Fibroblast of skin of scalp (primary cell): Measurements from ENCODE around the gene TULP1. TPM values are rescaled to one million over a fixed set of nuclear protein-coding genes. Genes with fewer than 3 reads are reported as not detected.
"Not testable (repeated sequence)": the region's sequence is repeated elsewhere in the genome, so short reads cannot be mapped to it uniquely, and the experiment has no call there.

Experiments used
- DNase-seq: peaks from one replicate; pipeline ENCODE4 v3.0.0-alpha.2; 2013
- polyA plus RNA-seq, 2 experiments: library from polyadenylated mRNA; unstranded; fragments of 120-200 nt; gene quantifications; one replicate each; pipeline ENCODE4 v1.2.1, GENCODE V29; 2013; ENCODE audit not compliant: insufficient read length in 2 of 2

TULP1 gene
- polyA plus RNA-seq (2013, experiment 1 of 2; ENCODE audit: insufficient read length) = 0.17 TPM
- 0.15 TPM for polyA plus RNA-seq (2013, experiment 2 of 2; ENCODE audit: insufficient read length)

DNA sequence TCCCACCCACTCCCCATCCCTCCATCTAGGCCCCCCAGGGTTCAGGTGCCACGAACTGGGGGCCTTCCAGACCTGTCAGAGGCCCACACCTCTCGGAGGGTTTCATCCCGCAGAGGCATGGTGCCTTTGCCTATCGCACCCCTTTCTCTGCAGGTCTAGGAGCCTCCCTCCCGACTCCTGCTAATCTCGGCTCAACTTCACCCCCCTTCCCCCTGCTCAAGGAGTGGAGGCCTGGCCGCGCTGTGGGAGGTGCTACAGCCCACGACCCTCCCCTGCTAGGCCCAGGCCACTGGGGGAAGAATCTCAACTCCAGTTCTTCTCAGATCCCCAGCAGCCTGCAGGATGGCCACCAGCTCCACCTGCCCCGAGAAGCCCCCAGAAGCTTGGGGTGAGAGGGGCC, at the start of gene TULP1:
TSS of gene TULP1 (minus strand) at position 157 of the 400 bp plus-strand sequence. CDS start at position 119, 38 bp downstream.
- no peak for DNase-seq

DNA sequence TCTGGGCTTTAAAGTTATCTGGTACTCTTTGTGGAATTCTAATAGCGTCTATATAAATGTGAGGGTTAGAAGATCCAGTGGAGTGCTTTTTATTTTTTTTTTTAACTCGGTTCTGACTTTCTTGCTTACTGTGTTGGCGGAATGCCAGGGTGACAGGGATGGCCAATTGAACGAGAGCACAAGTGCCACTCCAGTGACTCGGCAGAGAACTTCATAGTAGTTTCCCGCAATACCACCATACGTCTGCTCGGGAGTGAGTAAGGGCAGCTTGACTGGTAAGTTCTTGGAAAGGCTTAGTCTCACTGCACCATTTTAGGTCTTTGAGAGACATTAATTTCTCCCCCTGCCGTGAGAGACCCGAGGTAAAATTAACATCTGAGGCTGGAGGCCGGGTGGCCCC, 49.4 kb upstream of the TULP1 start:
- peak; percentile 29 for DNase-seq

DNA sequence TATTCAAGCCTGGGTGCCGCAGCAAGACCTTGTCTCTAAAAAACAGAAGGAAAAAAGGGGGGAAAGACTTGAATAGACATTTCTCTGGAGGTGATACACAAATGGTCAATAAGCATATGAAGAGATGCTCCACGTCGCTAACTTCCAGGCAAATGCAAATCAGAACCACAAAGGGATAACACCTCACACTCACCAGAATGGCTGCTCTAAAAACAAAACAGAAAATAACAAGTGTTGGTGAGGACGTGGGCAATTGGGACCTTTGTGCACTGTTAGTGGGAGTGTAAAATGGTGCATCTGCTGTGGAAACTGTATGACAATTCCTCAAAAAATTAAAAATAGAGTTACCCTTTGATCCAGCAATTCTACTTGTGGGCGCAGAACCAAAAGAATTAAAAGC, 48.4 kb upstream of the TULP1 start:
- DNase-seq = no peak

DNA sequence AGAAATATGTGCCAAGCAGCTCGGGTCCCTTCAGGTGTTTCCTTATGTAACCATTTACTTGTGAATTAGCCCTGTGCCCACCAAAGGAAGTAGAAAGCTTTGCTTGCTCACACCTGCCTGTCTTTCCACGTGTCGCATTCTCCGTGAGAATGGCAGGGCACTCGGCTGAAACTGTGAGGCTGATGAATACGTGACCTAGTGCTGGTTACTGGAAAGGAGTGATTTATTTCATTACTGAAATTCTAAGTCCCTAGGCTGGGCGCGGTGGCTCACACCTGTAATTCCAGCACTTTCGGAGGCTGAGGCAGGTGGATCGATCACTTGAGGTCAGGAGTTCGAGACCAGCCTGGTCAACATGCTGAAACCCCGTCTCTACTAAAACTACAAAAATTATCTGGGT, 45.9 kb upstream of the TULP1 start:
- no peak for DNase-seq

DNA sequence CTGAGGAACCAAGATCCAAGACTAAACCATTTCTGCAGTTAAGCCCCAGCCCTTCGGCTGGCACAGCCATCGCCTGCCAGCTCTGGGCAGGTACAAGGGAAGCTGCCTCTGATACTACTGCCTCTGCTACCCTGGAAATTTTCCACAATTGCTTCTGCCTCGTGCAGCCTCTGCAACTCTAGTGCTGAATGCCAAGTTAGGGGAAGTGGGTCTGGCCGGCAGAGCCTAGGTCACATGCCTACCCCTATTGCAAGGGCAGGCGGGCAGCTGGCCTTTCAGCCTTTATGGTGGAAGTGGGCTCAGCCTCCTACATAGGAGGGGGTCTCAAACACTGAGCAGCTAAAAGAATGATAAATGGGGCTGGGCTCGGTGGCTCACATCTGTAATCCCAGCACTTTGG, 44.5 kb upstream of the TULP1 start:
- DNase-seq = no peak

DNA sequence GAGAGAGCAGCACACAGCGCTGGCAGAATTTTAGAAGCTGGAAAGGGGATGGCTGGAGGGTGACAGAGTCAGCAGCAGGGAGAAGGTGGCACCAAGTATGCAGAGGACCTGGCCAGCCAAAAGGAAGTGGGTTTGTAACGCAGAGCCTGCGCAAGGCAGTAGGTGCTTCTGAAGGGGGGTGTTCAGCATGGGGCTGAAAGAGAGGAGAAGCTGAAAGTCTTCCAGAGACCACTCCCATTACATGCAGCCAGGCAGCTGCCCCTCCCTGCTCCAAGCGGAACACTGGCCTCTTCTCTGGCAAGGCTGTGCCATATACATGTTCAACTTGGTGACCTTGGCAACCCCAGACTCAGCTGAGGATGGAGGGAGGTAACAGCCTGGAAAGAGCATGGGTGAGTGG, 42.1 kb upstream of the TULP1 start:
- DNase-seq = no peak

DNA sequence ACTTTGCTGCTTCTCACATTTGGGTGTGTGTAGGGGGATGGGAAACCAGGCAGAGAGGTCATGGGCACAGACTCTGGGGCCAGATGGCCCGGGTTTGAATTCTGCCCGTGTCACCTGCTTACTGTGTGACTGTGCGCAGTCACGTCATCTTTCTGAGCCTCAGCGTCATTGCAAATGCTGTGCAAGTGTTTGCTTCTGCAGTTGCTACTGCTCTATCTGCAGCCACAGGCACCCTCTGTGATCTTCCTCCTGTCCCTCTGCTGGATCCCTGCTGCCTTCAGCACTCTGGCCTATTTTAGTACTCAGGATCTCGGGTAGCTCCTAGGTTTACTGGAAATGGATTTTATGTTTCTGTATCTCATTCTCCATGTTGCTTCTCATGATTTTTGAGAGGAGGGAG, 40.6 kb upstream of the TULP1 start:
- DNase-seq = no peak

DNA sequence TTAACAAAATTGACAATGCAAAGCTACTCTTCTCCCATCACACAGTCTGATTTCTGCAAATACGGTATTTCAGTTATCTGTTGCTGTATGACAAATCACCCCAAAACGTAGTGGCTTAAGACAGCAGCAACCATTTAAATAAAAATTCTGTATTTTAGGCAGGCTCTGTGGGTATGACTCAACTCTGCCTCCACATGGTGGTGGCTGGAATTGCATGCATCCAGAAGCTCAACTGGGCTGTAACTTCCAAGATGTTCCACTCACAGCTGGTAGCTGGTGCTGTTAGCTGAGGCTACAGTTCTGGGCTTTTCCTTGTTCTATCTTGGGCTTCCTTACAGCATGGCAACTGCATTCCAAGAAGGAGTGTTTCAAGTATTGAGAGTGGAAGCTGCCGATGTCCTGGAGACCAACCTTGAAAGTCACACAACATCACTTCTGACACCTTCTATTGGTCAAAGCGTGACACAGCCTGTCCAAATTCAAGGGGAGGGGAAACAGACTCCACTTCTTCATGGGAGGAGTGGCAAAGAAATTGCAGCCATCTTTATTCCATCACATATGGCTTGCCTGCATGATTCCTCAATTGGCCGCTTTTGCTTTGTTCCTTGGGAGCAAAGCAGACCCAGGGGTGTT, 39.7 kb upstream of the TULP1 start:
- DNase-seq = peak; percentile 28

DNA sequence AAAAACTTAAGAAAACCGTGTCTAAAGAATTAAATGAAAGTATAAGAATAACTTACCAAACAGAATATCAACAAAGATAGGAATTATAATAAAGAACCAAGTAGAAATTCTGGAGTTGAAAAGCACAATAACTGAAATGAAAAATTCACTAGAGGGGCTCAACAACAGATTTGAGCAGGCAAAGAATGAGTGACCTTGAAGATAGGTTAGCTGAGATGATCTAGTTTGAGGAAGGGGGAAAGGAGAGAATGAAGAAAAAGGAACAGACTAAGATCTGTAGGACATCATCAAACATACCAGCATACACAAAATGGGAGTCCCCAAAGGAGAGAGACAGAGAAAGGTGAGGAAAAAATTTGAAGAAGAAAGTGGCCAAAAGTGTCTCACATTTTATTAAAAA, 37.7 kb upstream of the TULP1 start:
- no peak for DNase-seq

DNA sequence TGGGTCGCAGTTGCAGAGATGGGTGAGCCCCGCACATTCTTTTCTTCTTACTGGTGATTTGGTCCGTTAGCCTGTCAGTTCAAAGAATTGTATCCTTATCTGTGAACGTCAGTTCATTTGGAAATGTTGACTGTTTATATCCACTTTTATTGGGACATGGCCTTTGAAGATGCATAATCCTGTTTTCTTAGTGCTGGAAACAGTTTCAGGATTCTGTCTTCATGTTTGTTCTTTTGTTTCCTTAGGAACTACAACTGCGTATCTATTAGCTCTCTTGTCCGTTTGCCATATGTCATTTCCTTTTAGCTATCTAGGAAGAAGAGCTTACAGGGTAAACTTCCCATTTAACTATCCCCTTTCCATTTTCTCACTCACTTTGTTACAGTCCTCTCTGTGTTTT, 35.0 kb upstream of the TULP1 start:
- no peak for DNase-seq

DNA sequence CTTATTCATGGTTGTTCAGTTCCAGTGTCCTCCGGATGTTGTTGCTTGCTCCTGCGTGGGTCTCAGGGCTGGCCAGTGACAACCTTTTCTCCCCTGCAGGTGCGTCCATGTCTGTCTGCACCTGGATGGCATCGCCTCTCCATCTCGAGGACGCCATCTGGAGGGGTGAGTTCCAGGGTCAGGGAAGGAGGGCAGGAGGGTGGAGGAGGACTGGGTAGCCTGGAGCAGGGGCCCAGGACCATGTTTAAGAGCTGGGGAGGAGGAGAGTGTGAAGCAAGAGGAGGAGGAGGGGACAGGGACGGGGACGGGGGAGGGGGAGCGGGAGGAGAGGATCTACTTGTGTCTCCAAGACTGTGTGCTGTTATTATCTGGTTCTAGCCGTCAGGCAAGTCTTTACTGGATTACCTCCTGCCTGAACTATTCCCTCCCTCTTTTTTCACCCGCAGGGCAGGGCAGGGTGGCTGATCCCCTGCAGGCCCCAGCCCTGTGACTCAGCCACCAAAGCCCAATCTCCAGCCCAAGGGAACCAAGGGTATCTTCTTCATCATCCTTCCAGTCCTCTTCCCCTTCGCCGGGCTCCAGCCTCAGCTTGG, 32.2 kb upstream of the TULP1 start:
- no peak for DNase-seq

DNA sequence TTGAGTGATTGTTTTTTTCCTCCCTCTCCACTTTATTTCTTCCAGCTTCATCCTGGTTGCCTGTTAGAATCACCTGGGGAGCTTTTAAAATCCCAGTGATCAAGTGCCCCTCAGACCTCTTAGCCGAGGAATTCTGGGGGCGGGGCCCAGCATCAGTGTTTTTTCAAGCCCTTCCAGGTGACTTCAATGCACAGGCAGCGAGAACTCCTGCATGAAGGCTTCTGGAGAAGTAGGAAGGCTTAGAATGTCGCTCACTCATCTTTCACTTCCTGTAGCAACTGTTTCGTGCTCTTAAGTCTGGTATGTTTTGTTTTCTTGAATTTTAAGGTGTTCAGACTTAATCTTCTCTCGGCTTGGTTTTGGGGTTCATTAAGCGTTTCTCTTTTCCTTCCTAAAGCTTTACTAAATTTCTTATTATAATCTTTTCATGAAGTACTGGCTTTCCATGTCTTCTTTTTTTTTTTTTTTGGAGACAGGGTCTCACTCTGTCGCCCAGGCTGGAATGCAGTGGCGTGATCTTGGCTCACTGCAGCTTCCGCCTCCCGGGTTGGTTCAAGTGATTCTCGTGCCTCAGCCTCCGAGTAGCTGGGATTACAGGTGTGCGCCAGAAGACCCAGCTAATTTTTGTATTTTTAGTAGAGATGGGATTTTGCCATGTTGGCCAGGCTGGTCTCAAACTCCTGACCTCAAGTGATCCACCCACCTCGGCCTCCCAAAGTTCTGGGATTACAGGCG, 30.9 kb upstream of the TULP1 start:
- no peak for DNase-seq

DNA sequence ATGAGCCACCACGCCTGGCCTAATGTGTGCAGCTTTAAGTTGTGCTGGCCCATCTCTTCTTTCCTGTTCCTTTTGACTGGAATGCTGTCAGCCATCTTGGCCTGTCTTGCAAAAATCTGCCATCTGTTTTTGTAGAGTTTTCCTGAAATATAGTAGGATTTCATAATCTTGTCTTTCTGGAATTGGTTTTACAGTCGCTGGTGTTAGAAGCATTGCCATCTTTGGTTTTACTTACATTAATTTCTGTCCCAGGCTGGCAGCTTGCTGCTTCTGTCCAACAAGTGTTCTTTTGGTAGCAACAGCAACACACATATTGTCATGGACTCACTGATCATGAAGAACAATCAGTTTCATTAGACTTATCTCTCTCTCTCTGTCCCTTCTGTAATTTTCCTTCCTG, 29.1 kb upstream of the TULP1 start:
- DNase-seq = no peak

DNA sequence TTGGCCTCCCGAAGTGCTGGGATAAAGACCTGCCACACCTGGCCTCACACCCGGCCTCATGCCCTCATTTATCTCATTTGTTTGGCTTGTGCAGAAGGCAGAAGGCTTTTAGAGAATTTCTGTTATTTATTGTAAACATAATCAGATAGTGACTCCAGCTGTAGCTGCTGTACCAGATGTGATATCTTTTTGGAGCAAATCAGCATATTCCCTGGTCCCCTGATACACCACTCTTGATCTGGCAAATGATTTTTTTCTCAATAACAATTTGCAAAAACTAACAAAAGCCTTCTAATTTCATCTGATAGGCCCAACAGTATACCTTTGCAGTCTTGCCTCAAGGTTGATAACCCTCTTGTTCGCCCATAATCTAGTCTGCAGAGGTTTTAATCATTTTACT, 26.5 kb upstream of the TULP1 start:
- no peak for DNase-seq

DNA sequence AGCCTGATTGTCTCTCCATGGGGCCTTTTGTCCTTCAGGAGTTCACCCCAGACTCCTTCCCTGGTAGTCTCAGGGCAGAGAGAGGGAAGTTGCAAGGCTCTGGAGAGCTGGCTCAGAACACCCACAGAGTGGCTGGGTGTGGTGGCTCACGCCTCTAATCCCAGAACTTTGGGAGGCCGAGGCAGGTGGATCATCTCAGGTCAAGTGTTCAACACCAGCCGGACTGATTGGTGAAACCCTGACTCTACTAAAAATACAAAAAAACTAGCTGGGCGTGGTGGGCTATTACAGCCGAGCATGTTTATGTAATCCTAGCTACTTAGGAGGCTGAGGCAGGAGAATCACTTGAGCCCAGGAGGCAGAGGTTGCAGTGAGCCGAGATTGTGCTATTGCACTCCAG, 23.2 kb upstream of the TULP1 start:
- DNase-seq = not testable (repeated sequence)

DNA sequence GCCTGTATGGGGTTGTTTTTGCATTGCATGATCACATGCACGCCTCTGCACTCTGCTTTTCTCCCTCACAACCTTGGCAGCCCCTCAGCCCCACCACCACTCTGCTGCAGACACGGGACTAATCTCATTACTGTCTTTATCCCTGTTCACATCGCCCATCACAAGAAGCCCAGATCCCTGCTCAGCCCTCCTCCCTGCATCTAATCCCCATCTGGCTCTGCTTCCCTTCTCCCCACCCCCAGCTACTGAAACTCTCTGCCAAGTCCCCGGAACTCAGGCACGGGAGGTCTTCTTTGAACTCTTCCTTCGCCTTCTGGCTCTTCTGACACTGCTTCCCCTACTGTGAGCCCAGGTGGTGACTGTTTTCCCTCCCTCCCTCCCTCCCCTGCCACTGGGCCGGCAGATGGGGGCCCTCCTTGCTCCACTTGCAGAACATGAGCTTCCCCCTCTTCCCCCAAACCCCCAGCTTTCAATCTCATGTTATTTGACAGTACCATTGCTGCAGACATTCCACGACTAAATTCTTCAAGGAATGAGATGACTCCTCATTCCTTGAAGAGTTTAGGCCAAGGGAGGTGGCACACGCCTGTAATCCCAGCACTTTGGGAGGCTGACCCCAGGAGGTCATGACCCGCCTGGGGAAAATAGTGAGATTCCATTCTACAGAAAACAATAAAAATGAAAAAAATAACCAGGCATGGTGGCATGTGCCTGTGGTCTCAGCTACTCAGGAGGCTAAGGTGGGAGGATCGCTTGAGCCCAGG, 21.9 kb upstream of the TULP1 start:
- peak; percentile 13 for DNase-seq

DNA sequence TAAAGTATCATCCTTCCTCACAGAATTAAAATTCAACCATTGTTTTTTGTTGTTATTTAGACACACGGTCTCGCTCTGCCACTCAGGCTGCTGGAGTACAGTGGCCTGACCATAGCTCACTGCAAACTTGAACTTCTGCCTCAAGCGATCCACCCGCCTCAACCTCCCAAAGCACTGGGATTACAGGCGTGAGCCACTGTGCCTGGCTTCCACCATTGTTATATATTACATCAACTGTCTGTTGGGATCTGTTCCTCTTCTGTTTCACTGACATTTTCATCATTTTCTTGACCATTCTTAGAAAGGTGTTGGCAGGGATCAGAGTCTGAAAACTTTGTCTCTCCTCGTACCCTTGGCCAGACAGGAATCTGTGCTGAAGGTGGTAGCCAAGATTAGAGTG, 21.3 kb upstream of the TULP1 start:
- no peak for DNase-seq

DNA sequence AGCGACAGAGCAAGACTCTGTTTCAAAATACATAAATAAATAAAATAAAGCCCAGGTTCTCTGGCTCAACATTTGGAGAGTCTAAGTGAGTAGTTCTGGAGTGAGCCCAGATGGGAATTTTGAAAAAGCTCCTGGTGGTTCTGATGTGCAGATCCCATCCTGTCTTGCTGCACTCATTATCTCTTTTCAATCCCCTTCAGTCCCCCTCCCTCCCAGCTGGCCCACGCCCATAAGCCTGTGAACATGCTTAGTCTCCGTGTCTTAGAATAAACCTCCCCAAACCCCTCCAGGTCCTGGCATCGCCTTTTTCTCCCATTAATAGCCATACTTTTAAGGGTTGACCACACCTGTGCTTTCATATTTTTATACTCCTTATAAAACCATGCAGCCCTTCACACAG, 19.4 kb upstream of the TULP1 start:
- DNase-seq = no peak

DNA sequence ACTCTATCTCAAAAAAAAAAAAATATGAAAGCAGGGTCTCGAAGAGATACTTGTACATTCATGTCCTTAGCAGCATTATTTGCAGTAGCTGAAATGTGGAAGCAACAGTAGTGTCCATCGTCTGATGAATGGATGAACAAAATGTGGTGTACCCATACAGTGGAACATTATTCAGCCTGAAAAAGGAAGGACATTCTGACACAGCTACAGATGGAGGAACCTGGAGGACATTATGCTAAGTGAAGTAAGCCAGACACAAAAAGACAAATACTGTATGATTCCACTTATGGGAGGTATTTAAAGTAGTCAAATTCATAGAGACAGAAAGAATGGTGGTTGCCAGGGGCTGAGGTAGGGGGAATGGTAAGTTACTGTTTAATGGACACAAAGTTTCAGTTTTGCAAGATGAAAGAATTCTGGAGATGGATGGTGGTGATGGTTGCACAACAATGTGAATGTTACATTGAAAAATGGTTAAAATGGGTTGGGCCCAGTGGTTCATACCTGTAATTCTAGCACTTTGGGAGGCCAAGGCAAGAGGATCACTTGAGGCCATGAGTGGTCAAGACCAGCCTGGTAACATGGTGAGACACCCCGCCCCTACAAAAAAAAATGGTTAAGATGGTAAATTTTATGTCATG, 11.8 kb upstream of the TULP1 start:
- no peak for DNase-seq

DNA sequence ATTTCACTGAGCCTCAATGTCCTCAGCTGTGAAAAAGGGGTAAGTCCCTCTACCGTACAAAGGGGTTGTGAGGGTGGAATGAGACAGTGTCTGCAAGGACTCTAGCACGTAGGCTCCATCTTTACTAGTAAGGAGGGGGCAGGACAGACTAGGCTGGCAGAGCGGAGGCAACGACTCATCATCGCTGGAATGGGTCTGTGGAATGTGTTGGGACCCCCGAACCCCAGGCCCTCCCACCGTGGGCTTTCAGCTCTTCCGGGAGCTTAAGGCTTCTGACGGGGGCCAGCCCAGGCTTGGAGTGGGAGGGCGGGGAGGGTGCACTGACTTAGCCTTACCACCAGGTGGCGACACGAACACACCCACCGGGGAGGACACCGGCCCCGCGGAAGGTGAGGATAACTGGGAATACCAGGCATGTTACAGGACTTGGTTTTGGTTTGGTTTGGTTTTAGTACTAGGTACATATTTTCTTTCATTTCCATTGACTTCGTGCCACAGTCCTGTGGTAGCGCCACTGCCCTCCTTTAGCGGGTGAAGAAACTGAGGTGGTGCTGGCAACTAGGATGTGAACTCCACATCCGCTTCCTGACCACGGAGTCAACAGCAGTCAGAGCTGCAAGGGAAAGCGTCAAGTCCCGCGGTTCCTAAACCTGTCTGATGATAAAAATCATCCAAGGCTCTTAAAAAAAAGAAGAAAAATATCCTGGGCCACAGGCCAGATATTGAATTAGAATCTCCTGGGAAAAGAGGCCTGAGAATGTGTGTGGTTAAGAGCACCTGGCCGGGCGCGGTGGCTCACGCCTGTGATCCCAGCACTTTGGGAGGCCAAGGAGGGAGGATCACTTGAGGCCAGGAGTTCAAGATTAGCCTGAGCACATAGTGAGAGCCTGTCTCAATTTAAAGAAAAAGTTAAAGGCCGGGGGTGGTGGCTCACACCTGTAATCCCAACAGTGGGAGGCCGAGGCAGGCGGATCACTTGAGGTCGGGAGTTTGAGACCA, 10.3 kb upstream of the TULP1 start:
- DNase-seq = peak; percentile 67

DNA sequence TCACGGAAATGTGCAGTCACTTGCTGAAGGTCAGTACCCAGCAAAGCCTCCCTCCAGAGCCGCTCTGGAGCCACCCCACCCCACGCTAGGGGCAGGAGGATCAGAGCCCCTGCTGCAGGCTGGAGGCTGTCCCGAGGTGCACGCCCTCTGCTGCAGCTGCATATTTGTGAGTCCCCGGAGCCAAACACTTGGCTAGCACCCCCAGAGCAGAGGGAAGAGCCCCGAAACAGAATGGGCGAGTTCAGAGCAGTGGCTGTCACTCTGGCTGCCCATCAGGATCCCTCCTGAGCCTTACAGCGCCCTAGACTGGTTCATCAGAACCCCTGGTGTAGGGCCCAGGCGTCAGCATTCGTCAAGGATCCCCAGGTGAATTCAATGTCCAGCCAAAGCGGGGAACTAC, 9.5 kb upstream of the TULP1 start:
- no peak for DNase-seq
